A549 (cell line): ENCODE data around the gene BARX2. TPM values are rescaled to one million over a fixed set of nuclear protein-coding genes. Genes with fewer than 3 reads are reported as not detected.

Source experiments
- ATAC-seq, 2 experiments: fragments of 200-7000 bp in 1 of 2; fragments of >200 bp in 1 of 2; cut with Nextera tagmentation in 1 of 2; cut with Tn5 transposase in 1 of 2; 3 replicates each; pipeline versions ENCODE4 v1.8.0 to v1.9.1; 2018 to 2020; ENCODE audit warnings: mild to moderate bottlenecking in 1 of 2, moderate library complexity in 1 of 2
- CTCF ChIA-PET: fragments of 300-600 bp; sonication (Branson Sonifier 250); formaldehyde crosslinking; extraction: SDS; loops from one replicate; lab custom pipeline; 2021; ENCODE audit warnings: antibody characterized with exemption, inconsistent platforms; lab: Yijun Ruan, JAX
- POLR2A ChIA-PET: fragments of 350-600 bp; formaldehyde crosslinking; extraction: SDS; loops from one replicate; lab custom pipeline; 2021; ENCODE audit warnings: antibody characterized with exemption, inconsistent platforms; lab: Yijun Ruan, JAX
- DNase-seq, 2 experiments: peaks; one replicate each; pipeline versions ENCODE4 v3.0.0 to v3.0.0-alpha.2; 2011 to 2016; ENCODE audit warnings: low read depth in 1 of 2, low spot score in 1 of 2
- FAIRE-seq: peaks from 2 replicates; lab custom pipeline; 2011; peaks lifted over from hg19 to GRCh38; lab: Jason Lieb, UNC
- H3K27ac ChIP-seq, 2 experiments: fragments of >200 bp; sonication (Bioruptor Twin); formaldehyde crosslinking; 3 replicates each; pipeline ENCODE4 v1.5.1; 2016 to 2017
- H3K4me1 ChIP-seq: fragments of >200 bp; sonication (Bioruptor Twin); formaldehyde crosslinking; 3 replicates; pipeline ENCODE4 v1.6.1; 2016
- H3K4me2 ChIP-seq: fragments of >200 bp; sonication (Bioruptor Twin); formaldehyde crosslinking; 3 replicates; pipeline ENCODE4 v1.6.1; 2016
- H3K4me3 ChIP-seq: fragments of >200 bp; sonication (Bioruptor Twin); formaldehyde crosslinking; 3 replicates; pipeline ENCODE4 v1.5.1; 2016
- H3K9me3 ChIP-seq: fragments of >200 bp; sonication (Bioruptor Twin); formaldehyde crosslinking; 3 replicates; pipeline ENCODE4 v1.6.1; 2016
- CBX8 ChIP-seq: fragments of 200-600 bp; sonication (generic); IDR thresholded peaks from 2 replicates; pipeline ENCODE4 v1.6.1; 2016
- CHD2 ChIP-seq: fragments of 150-350 bp; IDR thresholded peaks from 2 replicates; pipeline ENCODE4 v1.6.1; 2014; ENCODE audit warnings: low read length; ENCODE audit not compliant: partially characterized antibody
- CHD4 ChIP-seq: fragments of 200-600 bp; sonication (generic); IDR thresholded peaks from 2 replicates; pipeline ENCODE4 v1.6.1; 2016; ENCODE audit warnings: antibody characterized with exemption, mild to moderate bottlenecking, borderline replicate concordance
- EHF ChIP-seq: fragments of 250-450 bp; sonication (Bioruptor Pico); IDR thresholded peaks from 2 replicates; pipeline ENCODE4 v1.5.0; 2020; ENCODE audit warnings: mild to moderate bottlenecking
- FOXS1 ChIP-seq: fragments of 250-450 bp; sonication (Bioruptor Pico); IDR thresholded peaks from 2 replicates; pipeline ENCODE4 v1.5.0; 2020; ENCODE audit warnings: mild to moderate bottlenecking, moderate library complexity
- HDAC2 ChIP-seq: fragments of 200-600 bp; sonication (generic); IDR thresholded peaks from 2 replicates; pipeline ENCODE4 v1.6.1; 2016
- HEYL ChIP-seq: fragments of 250-450 bp; sonication (Bioruptor Pico); IDR thresholded peaks from 2 replicates; pipeline ENCODE4 v1.8.0; 2021; ENCODE audit warnings: mild to moderate bottlenecking, moderate library complexity
- HOXB5 ChIP-seq: fragments of 250-450 bp; sonication (Bioruptor Pico); IDR thresholded peaks from 2 replicates; pipeline ENCODE4 v1.5.0; 2020; ENCODE audit warnings: mild to moderate bottlenecking, moderate library complexity
- JUN ChIP-seq, 2 experiments: fragments of >200 bp; sonication (Bioruptor Twin); formaldehyde crosslinking; IDR thresholded peaks; 2 replicates in 1 of 2; 3 replicates in 1 of 2; pipeline ENCODE4 v1.6.1; 2016 to 2017
- KDM1A ChIP-seq: fragments of 200-600 bp; sonication (generic); IDR thresholded peaks from 2 replicates; pipeline ENCODE4 v1.6.1; 2016; ENCODE audit warnings: low read depth, mild to moderate bottlenecking
- MAFK ChIP-seq: fragments of 450-650 bp; IDR thresholded peaks from 2 replicates; pipeline ENCODE4 v1.6.1; 2014; ENCODE audit not compliant: partially characterized antibody
- MAZ ChIP-seq: fragments of 150-350 bp; IDR thresholded peaks from 2 replicates; pipeline ENCODE4 v1.6.1; 2014; ENCODE audit warnings: antibody characterized with exemption, low read depth, low read length, borderline replicate concordance
- PHF8 ChIP-seq: fragments of 200-600 bp; sonication (generic); IDR thresholded peaks from 2 replicates; pipeline ENCODE4 v1.6.1; 2016; ENCODE audit warnings: low read depth, mild to moderate bottlenecking, antibody characterized with exemption, moderate library complexity, borderline replicate concordance
- RAD21 ChIP-seq, 2 experiments: fragments of >200 bp in 1 of 2; sonication (Bioruptor Twin) in 1 of 2; formaldehyde crosslinking in 1 of 2; IDR thresholded peaks in 1 of 2; conservative IDR thresholded peaks in 1 of 2; 2 replicates in 1 of 2; 3 replicates in 1 of 2; pipeline ENCODE4 v1.6.1; 2012 to 2018; ENCODE audit warnings: inconsistent platforms in 1 of 2
- RARB ChIP-seq: fragments of 250-450 bp; sonication (Bioruptor Pico); IDR thresholded peaks from 2 replicates; pipeline ENCODE4 v1.8.0; 2021; ENCODE audit warnings: mild to moderate bottlenecking, moderate library complexity
- TFCP2L1 ChIP-seq: fragments of 250-450 bp; sonication (Bioruptor Pico); IDR thresholded peaks from 2 replicates; pipeline ENCODE4 v1.5.0; 2021; ENCODE audit warnings: mild to moderate bottlenecking
- TP53 ChIP-seq: fragments of 250-450 bp; sonication (Bioruptor Pico); IDR thresholded peaks from 2 replicates; pipeline ENCODE4 v1.5.0; 2021; ENCODE audit warnings: mild to moderate bottlenecking, moderate library complexity
- ZC3H11A ChIP-seq: fragments of 450-650 bp; IDR thresholded peaks from 2 replicates; pipeline ENCODE4 v1.6.1; 2014; ENCODE audit warnings: antibody characterized with exemption, mild to moderate bottlenecking
- ZFP36 ChIP-seq: fragments of 450-650 bp; IDR thresholded peaks from 2 replicates; pipeline ENCODE4 v1.6.1; 2014; ENCODE audit warnings: borderline replicate concordance; ENCODE audit not compliant: partially characterized antibody
- ZSCAN20 ChIP-seq: fragments of 250-450 bp; sonication (Bioruptor Pico); IDR thresholded peaks from 2 replicates; pipeline ENCODE4 v1.8.0; 2022; ENCODE audit warnings: mild to moderate bottlenecking, moderate library complexity
- WGBS: methylation state at CpG from one replicate; pipeline ENCODE4 v1.1.6; 2017; ENCODE audit errors: missing lambda C conversion rate; 5-methylcytosine and 5-hydroxymethylcytosine counted together
- polyA plus RNA-seq, 4 experiments: library from polyadenylated mRNA; depleted of rRNA in 3 of 4; stranded (reverse); fragments of >200 nt; fragmentation: RNase III in 1 of 4; extraction: RNeasy Plus Mini Kit Qiagen cat#74134 plus additional on column Dnase treatment in 1 of 4; gene quantifications; 2 replicates in 3 of 4; 3 replicates in 1 of 4; pipeline ENCODE4 v1.2.3, GENCODE V29; 2011 to 2017
- TF ChIP-seq, protein P1 (sequence below): IDR thresholded peaks from 2 replicates; pipeline ENCODE4 v1.6.1; 2012
- TF ChIP-seq, protein P2 (sequence below): fragments of 200-600 bp; sonication (generic); IDR thresholded peaks from 2 replicates; pipeline ENCODE4 v1.6.1; 2016; ENCODE audit warnings: antibody characterized with exemption, mild to moderate bottlenecking, moderate library complexity
- TF ChIP-seq, protein P3 (sequence below): fragments of >200 bp; sonication (Bioruptor Twin); formaldehyde crosslinking; IDR thresholded peaks from 2 replicates; pipeline ENCODE4 v1.6.1; 2016
- TF ChIP-seq, protein P4 (sequence below): fragments of 250-450 bp; sonication (Bioruptor Pico); IDR thresholded peaks from 2 replicates; pipeline ENCODE4 v1.5.0; 2021; ENCODE audit warnings: mild to moderate bottlenecking, moderate library complexity, borderline replicate concordance

The BARX2 gene
- polyA plus RNA-seq, 2 of the 4 experiments (the other 2 are of a cell fraction): not detected

DNA sequence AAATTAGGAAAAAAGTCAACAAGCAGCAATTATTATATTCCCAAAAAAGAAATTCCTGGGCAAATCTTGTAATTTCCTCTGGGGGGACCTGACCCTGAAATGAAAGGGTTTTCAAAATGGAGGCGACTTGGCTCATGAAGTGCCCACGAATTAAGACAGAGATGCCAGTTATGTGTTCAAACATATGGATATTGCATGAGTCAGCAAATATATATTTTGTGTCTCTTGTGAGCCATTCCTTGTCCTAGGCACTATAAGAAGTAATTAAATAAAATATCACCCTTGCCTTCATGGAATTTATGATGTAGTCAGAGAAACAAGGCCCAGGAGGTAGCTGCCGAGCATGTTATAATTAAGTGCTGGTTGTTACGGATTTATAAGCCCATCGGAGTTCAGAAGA is 68.6 kb downstream of the BARX2 start (continued):
- TF ChIP-seq MAZ: no peak
- no peak for TF ChIP-seq JUN (IDR thresholded peaks at IDR 0.05)

DNA sequence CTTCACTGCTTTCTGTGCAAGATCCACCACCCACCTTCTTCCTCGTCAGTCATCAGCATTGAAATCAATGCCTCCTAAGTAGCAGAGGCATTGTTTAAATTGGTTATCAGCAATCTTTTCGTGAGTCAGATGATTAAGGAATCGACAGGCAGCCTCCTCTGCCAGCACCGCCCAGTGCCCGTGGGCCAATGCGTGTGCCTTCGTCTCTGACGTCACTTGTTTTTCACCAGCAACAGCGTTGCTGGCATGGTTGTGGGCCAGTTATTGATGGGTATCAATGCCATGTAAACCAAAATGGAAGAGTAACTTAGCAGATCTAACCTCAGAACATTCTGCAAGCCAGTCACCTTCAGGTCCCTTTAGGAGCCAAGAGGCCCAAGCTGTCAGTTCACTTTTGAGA is 69.6 kb downstream of the BARX2 start:
- POLR2A ChIA-PET: no interaction called here
- WGBS: 62% methylated on average over 9 of the region's 9 CpGs
- no peak overlapping the region for H3K27ac ChIP-seq
- H3K9me3 ChIP-seq: no peaks in the 10 kb centered on the region
- ATAC-seq (no peak), FAIRE-seq (no peak), DNase-seq (no peak)
- H3K4me2 ChIP-seq: no peak overlapping the region
- H3K4me1 ChIP-seq: no peaks in the 10 kb centered on the region
- CTCF ChIA-PET: no interaction called here
- TF ChIP-seq, protein P1, sequence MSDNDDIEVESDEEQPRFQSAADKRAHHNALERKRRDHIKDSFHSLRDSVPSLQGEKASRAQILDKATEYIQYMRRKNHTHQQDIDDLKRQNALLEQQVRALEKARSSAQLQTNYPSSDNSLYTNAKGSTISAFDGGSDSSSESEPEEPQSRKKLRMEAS: no peak
- TF ChIP-seq HDAC2 (no peak), ZFP36 (no peak), ZSCAN20 (CRISPR knock-in tag) (no peak), RAD21 (conservative IDR thresholded peaks at IDR 0.05 in 1 of 2, IDR thresholded peaks at IDR 0.05 in 1 of 2) (no peak), EHF (CRISPR knock-in tag) (no peak), RARB (CRISPR knock-in tag) (no peak), ZC3H11A (no peak), HOXB5 (CRISPR knock-in tag) (no peak), TFCP2L1 (CRISPR knock-in tag) (no peak), PHF8 (no peak)
- TF ChIP-seq, protein P2, sequence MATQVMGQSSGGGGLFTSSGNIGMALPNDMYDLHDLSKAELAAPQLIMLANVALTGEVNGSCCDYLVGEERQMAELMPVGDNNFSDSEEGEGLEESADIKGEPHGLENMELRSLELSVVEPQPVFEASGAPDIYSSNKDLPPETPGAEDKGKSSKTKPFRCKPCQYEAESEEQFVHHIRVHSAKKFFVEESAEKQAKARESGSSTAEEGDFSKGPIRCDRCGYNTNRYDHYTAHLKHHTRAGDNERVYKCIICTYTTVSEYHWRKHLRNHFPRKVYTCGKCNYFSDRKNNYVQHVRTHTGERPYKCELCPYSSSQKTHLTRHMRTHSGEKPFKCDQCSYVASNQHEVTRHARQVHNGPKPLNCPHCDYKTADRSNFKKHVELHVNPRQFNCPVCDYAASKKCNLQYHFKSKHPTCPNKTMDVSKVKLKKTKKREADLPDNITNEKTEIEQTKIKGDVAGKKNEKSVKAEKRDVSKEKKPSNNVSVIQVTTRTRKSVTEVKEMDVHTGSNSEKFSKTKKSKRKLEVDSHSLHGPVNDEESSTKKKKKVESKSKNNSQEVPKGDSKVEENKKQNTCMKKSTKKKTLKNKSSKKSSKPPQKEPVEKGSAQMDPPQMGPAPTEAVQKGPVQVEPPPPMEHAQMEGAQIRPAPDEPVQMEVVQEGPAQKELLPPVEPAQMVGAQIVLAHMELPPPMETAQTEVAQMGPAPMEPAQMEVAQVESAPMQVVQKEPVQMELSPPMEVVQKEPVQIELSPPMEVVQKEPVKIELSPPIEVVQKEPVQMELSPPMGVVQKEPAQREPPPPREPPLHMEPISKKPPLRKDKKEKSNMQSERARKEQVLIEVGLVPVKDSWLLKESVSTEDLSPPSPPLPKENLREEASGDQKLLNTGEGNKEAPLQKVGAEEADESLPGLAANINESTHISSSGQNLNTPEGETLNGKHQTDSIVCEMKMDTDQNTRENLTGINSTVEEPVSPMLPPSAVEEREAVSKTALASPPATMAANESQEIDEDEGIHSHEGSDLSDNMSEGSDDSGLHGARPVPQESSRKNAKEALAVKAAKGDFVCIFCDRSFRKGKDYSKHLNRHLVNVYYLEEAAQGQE: no peak
- TF ChIP-seq, protein P3, sequence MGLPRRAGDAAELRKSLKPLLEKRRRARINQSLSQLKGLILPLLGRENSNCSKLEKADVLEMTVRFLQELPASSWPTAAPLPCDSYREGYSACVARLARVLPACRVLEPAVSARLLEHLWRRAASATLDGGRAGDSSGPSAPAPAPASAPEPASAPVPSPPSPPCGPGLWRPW: no peak
- TF ChIP-seq, protein P4, sequence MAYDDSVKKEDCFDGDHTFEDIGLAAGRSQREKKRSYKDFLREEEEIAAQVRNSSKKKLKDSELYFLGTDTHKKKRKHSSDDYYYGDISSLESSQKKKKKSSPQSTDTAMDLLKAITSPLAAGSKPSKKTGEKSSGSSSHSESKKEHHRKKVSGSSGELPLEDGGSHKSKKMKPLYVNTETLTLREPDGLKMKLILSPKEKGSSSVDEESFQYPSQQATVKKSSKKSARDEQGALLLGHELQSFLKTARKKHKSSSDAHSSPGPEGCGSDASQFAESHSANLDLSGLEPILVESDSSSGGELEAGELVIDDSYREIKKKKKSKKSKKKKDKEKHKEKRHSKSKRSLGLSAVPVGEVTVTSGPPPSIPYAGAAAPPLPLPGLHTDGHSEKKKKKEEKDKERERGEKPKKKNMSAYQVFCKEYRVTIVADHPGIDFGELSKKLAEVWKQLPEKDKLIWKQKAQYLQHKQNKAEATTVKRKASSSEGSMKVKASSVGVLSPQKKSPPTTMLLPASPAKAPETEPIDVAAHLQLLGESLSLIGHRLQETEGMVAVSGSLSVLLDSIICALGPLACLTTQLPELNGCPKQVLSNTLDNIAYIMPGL (CRISPR knock-in tag): no peak
- H3K4me3 ChIP-seq: no peak overlapping the region

DNA sequence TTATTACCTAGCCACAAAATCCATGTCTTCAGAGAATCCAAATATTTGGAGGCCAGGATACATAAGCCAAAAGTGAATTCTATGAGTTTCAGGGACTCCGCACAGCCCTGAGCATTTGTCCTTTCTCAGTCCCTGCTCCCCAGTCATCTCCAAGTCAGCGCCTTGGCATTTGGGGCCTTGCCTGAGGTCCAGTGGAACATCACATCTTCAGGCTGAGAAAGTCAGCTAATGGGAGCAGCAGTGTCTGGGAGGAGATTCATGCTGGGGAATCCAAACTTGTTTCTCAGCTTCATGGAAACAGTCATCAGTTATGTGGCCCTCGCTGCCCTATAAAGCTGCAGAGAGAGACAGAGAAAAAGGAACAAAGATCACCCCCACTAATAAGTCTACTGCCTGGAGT is 70.9 kb downstream of the BARX2 start:
- no peak for DNase-seq
- Histone ChIP-seq H3K27ac (no peak overlapping the region), H3K4me1 (no peaks in the 10 kb centered on the region), H3K4me2 (no peak overlapping the region), H3K4me3 (no peak overlapping the region), H3K9me3 (no peaks in the 10 kb centered on the region)
- WGBS: 43% methylated on average over 3 of the region's 3 CpGs
- ChIA-PET CTCF (no interaction called here), POLR2A (no interaction called here)
- ATAC-seq: no peak
- FAIRE-seq: no peak
- TF ChIP-seq, protein P4 (CRISPR knock-in tag): no peak
- TF ChIP-seq FOXS1 (CRISPR knock-in tag) (no peak), CHD2 (no peak), CHD4 (no peak), EHF (CRISPR knock-in tag) (no peak), TP53 (CRISPR knock-in tag) (no peak), CBX8 (no peak), MAFK (no peak), HEYL (no peak), KDM1A (no peak)
